ENCODE measurements around the gene POLK.
"Not testable (repeated sequence)": the region's sequence is repeated elsewhere in the genome, so short reads cannot be mapped to it uniquely, and the experiment has no call there.

The POLK gene

GRCh38 chr5:75510417-75510835 lies 1.3 kb upstream of the POLK start:
- peak overlapping the region; percentile 87 for H3K4me3 ChIP-seq (ENCODE audit: low read depth, low read length)

- peak overlapping the region; percentile 87 for H3K4me3 ChIP-seq (ENCODE audit: low read depth, low read length)
These were observed 756 bp upstream of the POLK start for GRCh38 chr5:75510836-75511434.

GRCh38 chr5:75512383-75513074 lies 838 bp downstream of the POLK start:
- peak overlapping the region; percentile 95 for H3K4me3 ChIP-seq (ENCODE audit: low read depth, low read length)

- H3K4me3 ChIP-seq (ENCODE audit: low read depth, low read length): no peak overlapping the region
These were observed 2.1 kb downstream of the POLK start for GRCh38 chr5:75513841-75514240.

- H3K4me3 ChIP-seq (ENCODE audit: low read depth, low read length): no peak overlapping the region
These were observed 2.6 kb downstream of the POLK start for GRCh38 chr5:75514323-75514722.

GRCh38 chr5:75519761-75520160 lies 8.1 kb downstream of the POLK start:
- H3K4me3 ChIP-seq (ENCODE audit: low read depth, low read length): no peak overlapping the region

GRCh38 chr5:75521195-75521594 lies 9.5 kb downstream of the POLK start:
- H3K4me3 ChIP-seq (ENCODE audit: low read depth, low read length): no peak overlapping the region

- H3K4me3 ChIP-seq (ENCODE audit: low read depth, low read length): no peak overlapping the region
These were observed 10.3 kb downstream of the POLK start for GRCh38 chr5:75522025-75522424.

- H3K4me3 ChIP-seq (ENCODE audit: low read depth, low read length): no peak overlapping the region
These were observed 10.9 kb downstream of the POLK start for GRCh38 chr5:75522542-75522941.

GRCh38 chr5:75523275-75523674 lies 11.6 kb downstream of the POLK start:
- H3K4me3 ChIP-seq (ENCODE audit: low read depth, low read length): no peak overlapping the region

GRCh38 chr5:75524071-75524470 lies 12.4 kb downstream of the POLK start:
- no peak overlapping the region for H3K4me3 ChIP-seq (ENCODE audit: low read depth, low read length)

- no peak overlapping the region for H3K4me3 ChIP-seq (ENCODE audit: low read depth, low read length)
These were observed 12.9 kb downstream of the POLK start for GRCh38 chr5:75524591-75524990.

GRCh38 chr5:75525344-75525743 lies 13.7 kb downstream of the POLK start:
- H3K4me3 ChIP-seq (ENCODE audit: low read depth, low read length): no peak overlapping the region

- no peak overlapping the region for H3K4me3 ChIP-seq (ENCODE audit: low read depth, low read length)
These were observed 14.4 kb downstream of the POLK start for GRCh38 chr5:75526070-75526469.

- no peak overlapping the region for H3K4me3 ChIP-seq (ENCODE audit: low read depth, low read length)
These were observed 17.5 kb downstream of the POLK start for GRCh38 chr5:75529185-75529584.

GRCh38 chr5:75532190-75532589 lies 20.5 kb downstream of the POLK start:
- H3K4me3 ChIP-seq (ENCODE audit: low read depth, low read length): no peak overlapping the region

- not testable (repeated sequence) for H3K4me3 ChIP-seq (ENCODE audit: low read depth, low read length)
These were observed 22.0 kb downstream of the POLK start for GRCh38 chr5:75533716-75534115.

- H3K4me3 ChIP-seq (ENCODE audit: low read depth, low read length): no peak overlapping the region
These were observed 23.0 kb downstream of the POLK start for GRCh38 chr5:75534734-75535133.

- no peak overlapping the region for H3K4me3 ChIP-seq (ENCODE audit: low read depth, low read length)
These were observed 24.5 kb downstream of the POLK start for GRCh38 chr5:75536147-75536546.

GRCh38 chr5:75536694-75537360 lies 25.1 kb downstream of the POLK start:
- no peak overlapping the region for H3K4me3 ChIP-seq (ENCODE audit: low read depth, low read length)

- H3K4me3 ChIP-seq (ENCODE audit: low read depth, low read length): no peak overlapping the region
These were observed 26.5 kb downstream of the POLK start for GRCh38 chr5:75538211-75538610.

- H3K4me3 ChIP-seq (ENCODE audit: low read depth, low read length): no peak overlapping the region
These were observed 33.4 kb downstream of the POLK start for GRCh38 chr5:75545131-75545530.
